ENCODE measurements around the gene STK11.

The STK11 gene

GRCh38 chr19:1211494-1212234, 6.1 kb downstream of the STK11 start:
- peak; percentile 50 for DNase-seq

GRCh38 chr19:1213391-1214286, 8.1 kb downstream of the STK11 start:
- peak; percentile 80 for DNase-seq

- DNase-seq, result no peak
Observed at GRCh38 chr19:1214299-1214861, 8.8 kb downstream of the STK11 start.

GRCh38 chr19:1214862-1215731, 9.5 kb downstream of the STK11 start:
- DNase-seq, result peak; percentile 81

GRCh38 chr19:1216756-1217155, 11.2 kb downstream of the STK11 start:
- DNase-seq, result no peak

- DNase-seq, result peak; percentile 80
Observed at GRCh38 chr19:1217366-1217765, 11.8 kb downstream of the STK11 start.

GRCh38 chr19:1218751-1219567, 13.4 kb downstream of the STK11 start:
- no peak for DNase-seq

- DNase-seq, result no peak
Observed at GRCh38 chr19:1219786-1220476, 14.4 kb downstream of the STK11 start.

- DNase-seq, result no peak
Observed at GRCh38 chr19:1220477-1220930, 14.9 kb downstream of the STK11 start.

GRCh38 chr19:1220976-1221903, 15.7 kb downstream of the STK11 start:
- DNase-seq, result peak; percentile 79

- no peak for DNase-seq
Observed at GRCh38 chr19:1221904-1222255, 16.3 kb downstream of the STK11 start.

GRCh38 chr19:1222394-1222793, 16.8 kb downstream of the STK11 start:
- no peak for DNase-seq

- DNase-seq, result no peak
Observed at GRCh38 chr19:1223018-1223855, 17.7 kb downstream of the STK11 start.

GRCh38 chr19:1224047-1224825, 18.7 kb downstream of the STK11 start:
- no peak for DNase-seq

GRCh38 chr19:1224847-1225246, 19.3 kb downstream of the STK11 start:
- DNase-seq, result no peak

- DNase-seq, result no peak
Observed at GRCh38 chr19:1225440-1226226, 20.1 kb downstream of the STK11 start.

- DNase-seq, result no peak
Observed at GRCh38 chr19:1226227-1226518, 20.6 kb downstream of the STK11 start.
